Pancreas (tissue), 10 donors: ENCODE measurements around the gene BIRC2. TPM values are rescaled to one million over a fixed set of nuclear protein-coding genes. Genes with fewer than 3 reads are reported as not detected.
A peak's percentile ranks its signal among the peaks of the same experiment; 100 is the strongest.

Experiments
- ATAC-seq, 4 donors: fragments of 200-7000 bp; cut with Tn5 transposase; one replicate each; pipeline versions ENCODE4 v1.8.0 to v1.9.1; 2020; ENCODE audit warnings: mild to moderate bottlenecking in 4 of 4, moderate library complexity in 4 of 4
- DNase-seq, 6 donors: peaks; one replicate each; pipeline ENCODE4 v3.0.0-alpha.2; 2020
- FAIRE-seq: peaks from 2 replicates; lab custom pipeline; 2012; peaks lifted over from hg19 to GRCh38; lab: Jason Lieb, UNC
- H3K27ac ChIP-seq, 4 donors: fragments of 200-600 bp; sonication (generic); 1 replicate in 3 of 4; 2 replicates in 1 of 4; pipeline versions ENCODE4 v1.5.0 to v1.8.0; 2020
- H3K27me3 ChIP-seq, 4 donors: fragments of 200-600 bp; one replicate each; pipeline ENCODE4 v1.8.0; 2021
- H3K36me3 ChIP-seq, 3 donors: fragments of 200-600 bp; sonication (generic) in 1 of 3; one replicate each; pipeline versions ENCODE4 v1.5.0 to v1.8.0; 2020 to 2021
- H3K4me1 ChIP-seq, 3 donors: fragments of 200-600 bp; one replicate each; pipeline ENCODE4 v1.8.0; 2021
- H3K4me3 ChIP-seq, 4 donors: fragments of 200-600 bp; sonication (generic) in 2 of 4; one replicate each; pipeline versions ENCODE4 v1.5.0 to v1.8.0; 2020 to 2021
- H3K9me3 ChIP-seq, 4 donors: fragments of 200-600 bp; one replicate each; pipeline ENCODE4 v1.8.0; 2021
- WGBS, 2 donors: extraction: QIAGEN DNeasy Blood & Tissue Kit; methylation state at CpG; one replicate each; pipeline ENCODE4 v1.1.7; 2013; 5-methylcytosine and 5-hydroxymethylcytosine counted together
- intact Hi-C, 3 donors: fragments of 100-400 bp; cut with DNase I; formaldehyde crosslinking; loops; one replicate each; pipeline versions ENCODE4 v1.11.1 to v1.14.2; 2022
- polyA plus RNA-seq, 2 donors: library from polyadenylated mRNA; stranded (reverse); fragments of 200-250 nt; gene quantifications; one replicate each; pipeline ENCODE4 v1.2.3, GENCODE V29; 2013
- total RNA-seq, 6 donors: library from RNA; stranded (reverse); fragmentation: NEBNext Ultra II Directional in 4 of 6; extraction: Animal tissue kit (Norgen Biotek cat#: 25700) in 4 of 6; gene quantifications; one replicate each; pipeline versions ENCODE4 v1.2.1 to v1.2.4, GENCODE V29; 2021 to 2023
- TF ChIP-seq, protein P1 (sequence below), 4 donors: fragments of 200-600 bp; sonication (generic) in 3 of 4; IDR thresholded peaks; one replicate each; pipeline versions ENCODE4 v1.5.0 to v1.8.0; 2021; ENCODE audit warnings: antibody characterized with exemption in 4 of 4
- donor health status: healthy with polysubstance abuse.
- donor health status: DM: no; HTN: no; CAD: no; lungs with moderate emphysema.
- donor health status: DM: no; HTN: no; CAD: no.
- donor health status: control.
- donor health status: control.
- donor health status: Bipolar disorder and iron deficiency.
- donor health status: DM: yes; HTN: yes; CAD: no.
- donor health status: DM: no; HTN: no; CAD: no.
- donor health status: DM: no; HTN: no; CAD: no.
- donor health status: DM: yes; HTN: yes; CAD: no.

Gene BIRC2
- total and polyA plus RNA-seq, 8 donors, result 20.2 to 39.1 (median 23.4) TPM

DNA sequence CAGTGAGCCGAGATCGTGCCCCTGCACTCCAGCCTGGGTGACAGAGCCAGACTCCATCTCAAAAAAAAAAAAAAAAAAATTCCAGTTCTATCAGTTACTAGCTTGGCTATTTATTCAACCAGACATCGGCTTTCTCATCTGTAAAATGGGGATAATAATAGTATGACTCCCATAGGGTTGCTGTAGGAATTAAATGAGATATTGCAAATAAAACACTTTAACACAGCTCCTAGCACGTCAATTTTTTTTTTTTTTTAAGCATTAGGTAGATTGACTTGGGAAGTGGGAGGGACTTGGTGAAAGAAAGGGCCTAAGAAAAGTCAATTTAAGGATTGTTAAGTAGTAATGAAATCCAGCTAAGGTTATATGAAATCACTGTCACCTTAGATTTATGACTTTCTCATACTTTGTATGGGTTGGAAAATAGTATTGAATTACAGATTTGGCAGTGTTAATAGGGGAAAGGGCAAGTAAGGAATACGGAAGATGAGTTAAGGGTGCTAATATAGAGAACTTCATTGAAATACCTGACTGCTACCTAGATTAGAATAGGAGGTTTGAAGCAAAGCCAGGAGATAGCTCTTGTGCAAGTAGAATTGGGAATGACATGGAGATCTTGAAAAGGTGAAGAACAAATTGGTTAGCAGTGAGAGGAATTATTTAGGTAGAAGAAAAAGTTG lies 28.8 kb downstream of the BIRC2 start:
- DNase-seq (no peak), ATAC-seq (peak in 2 of 4 donors; percentile 5 to 10), FAIRE-seq (no peak)
- Histone ChIP-seq H3K4me1 (peaks cover 0 to 13% (median 12%) of the 10 kb centered on the region in 3 donors), H3K27me3 (no peaks in the 10 kb centered on the region), H3K9me3 (no peaks in the 10 kb centered on the region), H3K4me3 (no peak overlapping the region), H3K27ac (no peak overlapping the region), H3K36me3 (peaks cover 0 to 28% (median 9%) of the 10 kb centered on the region in 3 donors)
- 55 to 61% methylated on average over 5 of the region's 5 CpGs for WGBS, 2 donors
- TF ChIP-seq, protein P1, sequence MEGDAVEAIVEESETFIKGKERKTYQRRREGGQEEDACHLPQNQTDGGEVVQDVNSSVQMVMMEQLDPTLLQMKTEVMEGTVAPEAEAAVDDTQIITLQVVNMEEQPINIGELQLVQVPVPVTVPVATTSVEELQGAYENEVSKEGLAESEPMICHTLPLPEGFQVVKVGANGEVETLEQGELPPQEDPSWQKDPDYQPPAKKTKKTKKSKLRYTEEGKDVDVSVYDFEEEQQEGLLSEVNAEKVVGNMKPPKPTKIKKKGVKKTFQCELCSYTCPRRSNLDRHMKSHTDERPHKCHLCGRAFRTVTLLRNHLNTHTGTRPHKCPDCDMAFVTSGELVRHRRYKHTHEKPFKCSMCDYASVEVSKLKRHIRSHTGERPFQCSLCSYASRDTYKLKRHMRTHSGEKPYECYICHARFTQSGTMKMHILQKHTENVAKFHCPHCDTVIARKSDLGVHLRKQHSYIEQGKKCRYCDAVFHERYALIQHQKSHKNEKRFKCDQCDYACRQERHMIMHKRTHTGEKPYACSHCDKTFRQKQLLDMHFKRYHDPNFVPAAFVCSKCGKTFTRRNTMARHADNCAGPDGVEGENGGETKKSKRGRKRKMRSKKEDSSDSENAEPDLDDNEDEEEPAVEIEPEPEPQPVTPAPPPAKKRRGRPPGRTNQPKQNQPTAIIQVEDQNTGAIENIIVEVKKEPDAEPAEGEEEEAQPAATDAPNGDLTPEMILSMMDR (IDR thresholded peaks at IDR 0.05), result no peak
- intact Hi-C loops, result no loop called here

GRCh38 chr11:102377891-102378290 lies 30.9 kb downstream of the BIRC2 start:
- FAIRE-seq (no peak), ATAC-seq (no peak), DNase-seq (no peak)
- Histone ChIP-seq H3K27ac (no peak overlapping the region), H3K9me3 (no peaks in the 10 kb centered on the region), H3K4me3 (no peak overlapping the region), H3K4me1 (peaks cover 0 to 15% (median 13%) of the 10 kb centered on the region in 3 donors), H3K36me3 (peaks cover 0 to 30% (median 9%) of the 10 kb centered on the region in 3 donors), H3K27me3 (no peaks in the 10 kb centered on the region)
- intact Hi-C loops, result no loop called here
- TF ChIP-seq, protein P1 (IDR thresholded peaks at IDR 0.05), result no peak
- 70 to 78% methylated on average over 2 of the region's 2 CpGs for WGBS, 2 donors

DNA sequence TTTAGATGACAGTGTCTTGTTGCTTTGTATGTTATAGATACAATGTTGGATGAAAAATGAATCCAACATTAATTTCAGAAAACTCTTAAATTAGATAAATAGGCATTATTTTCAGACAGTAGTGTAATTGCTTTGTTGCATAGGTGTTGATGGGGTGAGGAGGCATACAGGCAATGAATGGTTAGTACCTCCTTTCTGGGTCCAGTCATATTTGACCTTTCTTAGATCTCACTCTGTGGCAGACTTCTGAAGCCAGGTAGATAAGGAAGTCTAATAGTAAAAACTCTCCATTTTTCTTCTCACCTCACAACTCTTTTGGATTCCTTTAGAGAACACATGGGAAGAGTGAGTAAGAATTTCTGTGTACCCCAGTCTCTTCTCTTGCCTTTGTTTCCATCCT lies 31.8 kb downstream of the BIRC2 start:
- intact Hi-C loops, result no loop called here
- FAIRE-seq (no peak), ATAC-seq (no peak), DNase-seq (no peak)
- Histone ChIP-seq H3K9me3 (no peaks in the 10 kb centered on the region), H3K4me1 (peaks cover 0 to 15% (median 13%) of the 10 kb centered on the region in 3 donors), H3K36me3 (peaks cover 0 to 30% (median 9%) of the 10 kb centered on the region in 3 donors), H3K4me3 (no peak overlapping the region), H3K27me3 (no peaks in the 10 kb centered on the region), H3K27ac (no peak overlapping the region)
- TF ChIP-seq, protein P1 (IDR thresholded peaks at IDR 0.05), result no peak

- FAIRE-seq, result no peak
- TF ChIP-seq, protein P1 (IDR thresholded peaks at IDR 0.05), result no peak
- WGBS, 2 donors, result 78 to 79% methylated on average over 3 of the region's 3 CpGs
Observed at GRCh38 chr11:102382384-102382783, 35.4 kb downstream of the BIRC2 start.

DNA sequence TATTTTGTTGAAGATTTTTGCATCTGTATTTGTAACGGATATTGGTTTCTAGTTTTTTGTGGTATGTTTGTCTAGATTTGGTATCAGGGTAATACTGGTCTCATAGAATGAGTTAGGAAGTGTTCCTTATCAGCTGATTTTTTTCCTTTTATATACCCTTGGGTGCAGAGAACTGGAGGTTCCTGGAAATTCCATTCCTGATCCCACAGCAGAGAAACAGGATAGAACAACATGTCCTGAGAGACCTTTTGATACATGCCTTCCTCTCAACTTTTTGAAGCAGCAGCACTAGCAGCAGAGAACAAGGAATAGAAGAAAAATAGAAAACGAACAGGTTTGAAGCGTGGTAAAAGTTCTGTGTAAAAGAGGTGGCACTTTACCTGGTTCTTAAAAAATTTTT lies 36.8 kb downstream of the BIRC2 start:
- TF ChIP-seq, protein P1 (IDR thresholded peaks at IDR 0.05), result no peak
- WGBS, 2 donors, result 82 to 89% methylated on average over 3 of the region's 3 CpGs
- intact Hi-C loops, result no loop called here
- Histone ChIP-seq H3K4me3 (no peak overlapping the region), H3K27me3 (no peaks in the 10 kb centered on the region), H3K36me3 (peaks cover 0 to 23% (median 0%) of the 10 kb centered on the region in 3 donors), H3K4me1 (peaks cover 0 to 7% (median 0%) of the 10 kb centered on the region in 3 donors), H3K27ac (no peak overlapping the region), H3K9me3 (no peaks in the 10 kb centered on the region)
- ATAC-seq (no peak), DNase-seq (no peak), FAIRE-seq (no peak)

More at GRCh38 chr11:102382384-102382783, 35.4 kb downstream of the BIRC2 start:
- ATAC-seq (no peak), DNase-seq (no peak)
- intact Hi-C loops, result no loop called here
- no peaks in the 10 kb centered on the region for H3K27me3 ChIP-seq
- peaks cover 0 to 7% (median 4%) of the 10 kb centered on the region in 3 donors for H3K4me1 ChIP-seq
- H3K9me3 ChIP-seq, result no peaks in the 10 kb centered on the region
- H3K36me3 ChIP-seq, result peaks cover 0 to 30% (median 7%) of the 10 kb centered on the region in 3 donors
- H3K27ac ChIP-seq, result no peak overlapping the region
- no peak overlapping the region for H3K4me3 ChIP-seq
